Measurements from ENCODE around the gene SDC1.

- TF ChIP-seq CTCF (IDR thresholded peaks at IDR 0.05) (no peak), POLR2A (IDR thresholded peaks at IDR 0.05) (no peak)
Measured at GRCh38 chr2:20211420-20211819, 13.5 kb downstream of the SDC1 start.
